ENCODE data around the gene APOB. TPM values are rescaled to one million over a fixed set of nuclear protein-coding genes. Genes with fewer than 3 reads are reported as not detected.

Gene APOB
- total and polyA plus RNA-seq, 2 of the 8 experiments (the other 6 are each of a cell fraction or from before 2014, with no cell fraction given), result 0.15 to 0.61 TPM

- Histone ChIP-seq H3K9ac (replicated peaks in 1 of 4; ENCODE audit: extremely low read depth in 1 of 4, low read depth in 3 of 4, low read length in 3 of 4) (no peak overlapping the region), H2AFZ (ENCODE audit: low read length) (no peak overlapping the region), H3K9me3 (ENCODE audit: insufficient read depth in 2 of 2, low read depth in 1 of 2, low read length in 1 of 2) (no peaks in the 10 kb centered on the region), H3K4me3 (ENCODE audit: extremely low read depth in 1 of 4, insufficient read depth in 2 of 4, low read depth in 3 of 4, low read length in 4 of 4) (no peak overlapping the region), H3K36me3 (ENCODE audit: control insufficient read depth in 2 of 4, insufficient read depth in 4 of 4, low read length in 3 of 4) (no peaks in the 10 kb centered on the region), H3K56ac (replicated peaks; ENCODE audit: insufficient read length, low read depth, low read length) (no peak overlapping the region), H3K79me2 (ENCODE audit: control insufficient read depth in 1 of 2, insufficient read depth in 2 of 2, low read length in 2 of 2) (no peaks in the 10 kb centered on the region), H3K27me3 (replicated peaks in 1 of 4; ENCODE audit: control insufficient read depth in 3 of 4, extremely low read depth in 1 of 4, insufficient read depth in 3 of 4, low read length in 3 of 4) (no peaks in the 10 kb centered on the region), H4K8ac (ENCODE audit: extremely low read depth, insufficient read depth, low read length) (no peak overlapping the region), H2AK5ac (ENCODE audit: low read depth, low read length) (no peak overlapping the region), H3K79me1 (ENCODE audit: low read depth, low read length) (no peaks in the 10 kb centered on the region), H4K20me1 (replicated peaks in 1 of 2; ENCODE audit: control insufficient read depth in 1 of 2, insufficient read depth in 2 of 2, low read length in 2 of 2) (no peaks in the 10 kb centered on the region), H3K4me2 (ENCODE audit: insufficient read depth in 1 of 2, low read depth in 2 of 2, low read length in 2 of 2) (no peak overlapping the region), H2BK5ac (ENCODE audit: low read depth, low read length) (no peak overlapping the region), H4K91ac (replicated peaks; ENCODE audit: insufficient read length, low read length) (no peak overlapping the region), H2BK20ac (ENCODE audit: low read length) (no peak overlapping the region), H3K23me2 (ENCODE audit: low read depth, low read length) (no peaks in the 10 kb centered on the region), H4K5ac (ENCODE audit: insufficient read length, low read depth, low read length) (no peak overlapping the region), H3K4ac (replicated peaks; ENCODE audit: insufficient read length, low read depth, low read length) (no peak overlapping the region), H2BK120ac (replicated peaks; ENCODE audit: low read depth, low read length) (no peak overlapping the region), H3K23ac (ENCODE audit: insufficient read length) (no peak overlapping the region), H3K27ac (ENCODE audit: low read depth, low read length) (no peak overlapping the region), H3K14ac (ENCODE audit: insufficient read length) (no peak overlapping the region), H2BK12ac (ENCODE audit: low read depth, low read length) (no peak overlapping the region), H3K18ac (ENCODE audit: extremely low read depth, low read length) (no peak overlapping the region), H2BK15ac (ENCODE audit: low read length) (no peak overlapping the region), H3K4me1 (replicated peaks in 1 of 4; ENCODE audit: control insufficient read depth in 3 of 4, insufficient read depth in 4 of 4, low read length in 3 of 4) (no peaks in the 10 kb centered on the region)
- WGBS, 2 experiments (ENCODE audit: extremely low coverage in 1 of 2, insufficient coverage in 1 of 2, insufficient read length in 1 of 2, insufficient replicate concordance in 2 of 2, low coverage in 1 of 2, low lambda C conversion rate in 2 of 2, missing lambda C conversion rate in 1 of 2), result 85% methylated on average over 11 of the region's 11 CpGs; no CpG with 5 or more reads in 1 of the 2 experiments
- FAIRE-seq (no peak), DNase-seq (ENCODE audit: low read depth in 1 of 2, low spot score in 2 of 2) (no peak)
- ChIA-PET POLR2A (ENCODE audit: partially characterized antibody) (interaction anchor here (1.2 kb wide), 1 partner anchor 203 kb away, joined by 4 read pairs; the partner anchor contains the start of gene LDAH), CTCF (ENCODE audit: partially characterized antibody) (interaction anchor here (0.6 to 6.7 kb wide), 24 partner anchors 10 to 1736 kb away, joined by 3 to 48 read pairs (median 4); partner anchors contain the start of gene GDF7)
Measured at GRCh38 chr2:21025690-21026478, 18.0 kb downstream of the APOB start.

All from H1 (cell line).